Adrenal gland (tissue), 5 donors: ENCODE data around the gene FHL5.
"Not testable (repeated sequence)": the region's sequence is repeated elsewhere in the genome, so short reads cannot be mapped to it uniquely, and the experiment has no call there.

Experiments
- POLR2A ChIP-seq, 2 donors: fragments of 450-650 bp; IDR thresholded peaks; one replicate each; pipeline ENCODE4 v1.6.1; 2017; ENCODE audit warnings: antibody characterized with exemption in 2 of 2, mild to moderate bottlenecking in 2 of 2, moderate library complexity in 1 of 2
- TF ChIP-seq, protein P1 (sequence below), 6 experiments: fragments of 450-650 bp in 4 of 6; fragments of 200-600 bp in 2 of 6; sonication (generic) in 1 of 6; IDR thresholded peaks; 1 replicate in 5 of 6; 2 replicates in 1 of 6; pipeline versions ENCODE4 v1.5.1 to v1.8.0; 2016 to 2021; ENCODE audit warnings: antibody characterized with exemption in 6 of 6, mild to moderate bottlenecking in 2 of 6, moderate library complexity in 1 of 6
- donor health status: DM: no; HTN: no; CAD: no.

- TF ChIP-seq, protein P1, sequence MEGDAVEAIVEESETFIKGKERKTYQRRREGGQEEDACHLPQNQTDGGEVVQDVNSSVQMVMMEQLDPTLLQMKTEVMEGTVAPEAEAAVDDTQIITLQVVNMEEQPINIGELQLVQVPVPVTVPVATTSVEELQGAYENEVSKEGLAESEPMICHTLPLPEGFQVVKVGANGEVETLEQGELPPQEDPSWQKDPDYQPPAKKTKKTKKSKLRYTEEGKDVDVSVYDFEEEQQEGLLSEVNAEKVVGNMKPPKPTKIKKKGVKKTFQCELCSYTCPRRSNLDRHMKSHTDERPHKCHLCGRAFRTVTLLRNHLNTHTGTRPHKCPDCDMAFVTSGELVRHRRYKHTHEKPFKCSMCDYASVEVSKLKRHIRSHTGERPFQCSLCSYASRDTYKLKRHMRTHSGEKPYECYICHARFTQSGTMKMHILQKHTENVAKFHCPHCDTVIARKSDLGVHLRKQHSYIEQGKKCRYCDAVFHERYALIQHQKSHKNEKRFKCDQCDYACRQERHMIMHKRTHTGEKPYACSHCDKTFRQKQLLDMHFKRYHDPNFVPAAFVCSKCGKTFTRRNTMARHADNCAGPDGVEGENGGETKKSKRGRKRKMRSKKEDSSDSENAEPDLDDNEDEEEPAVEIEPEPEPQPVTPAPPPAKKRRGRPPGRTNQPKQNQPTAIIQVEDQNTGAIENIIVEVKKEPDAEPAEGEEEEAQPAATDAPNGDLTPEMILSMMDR (IDR thresholded peaks at IDR 0.05): not testable (repeated sequence)
- not testable (repeated sequence) for TF ChIP-seq POLR2A (IDR thresholded peaks at IDR 0.05)
These were observed 75.1 kb downstream of the FHL5 start for GRCh38 chr6:96637979-96638378.
